HG03520 (cell line): ENCODE measurements around the gene SRSF1.
"Not testable (repeated sequence)": the region's sequence is repeated elsewhere in the genome, so short reads cannot be mapped to it uniquely, and the experiment has no call there.

Experiments
- ATAC-seq: cut with Tn5 transposase; IDR thresholded peaks from one replicate; pipeline ENCODE4 v1.9.1; 2021; ENCODE audit warnings: mild to moderate bottlenecking, moderate library complexity; ENCODE audit not compliant: unreplicated experiment

SRSF1 gene

DNA sequence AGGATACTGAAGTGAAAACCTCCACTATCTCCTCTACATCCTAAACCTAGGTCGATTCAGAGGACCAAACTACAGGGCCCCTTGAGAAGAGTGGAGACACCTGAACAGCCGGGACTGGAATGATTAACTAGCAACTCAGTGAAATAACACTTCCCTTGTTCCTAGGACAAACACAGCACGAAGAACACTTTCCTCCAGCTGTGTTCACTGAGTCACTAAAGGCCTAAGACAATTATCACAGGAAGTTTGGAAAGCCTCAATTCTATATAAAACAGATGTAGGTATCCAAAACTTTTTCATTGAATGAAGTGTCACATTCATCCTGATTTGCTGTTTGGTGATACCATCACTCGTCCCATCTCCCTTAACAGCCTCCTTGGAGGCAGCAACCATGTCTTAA, 36.3 kb downstream of the SRSF1 start:
- no peak for ATAC-seq

DNA sequence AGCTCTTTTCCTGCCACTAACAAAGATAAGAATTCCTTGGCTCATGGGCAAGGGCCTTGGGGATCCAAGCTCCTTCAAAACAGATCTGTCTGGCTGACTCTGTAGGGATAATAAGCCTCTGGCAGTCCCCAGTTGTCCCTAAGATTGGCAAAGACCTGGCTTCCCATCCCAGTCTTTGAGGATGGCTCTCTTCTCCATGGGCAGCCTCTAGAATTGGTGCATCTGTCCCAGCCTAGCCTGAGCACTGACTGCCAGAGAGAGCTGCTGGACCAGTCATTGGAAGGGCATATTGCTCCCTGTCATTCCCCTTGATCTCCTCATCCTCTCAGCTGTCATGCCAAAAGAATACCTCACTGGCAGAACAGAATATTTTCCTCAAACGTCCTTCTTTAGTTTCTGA, 38.6 kb downstream of the SRSF1 start:
- ATAC-seq = no peak

DNA sequence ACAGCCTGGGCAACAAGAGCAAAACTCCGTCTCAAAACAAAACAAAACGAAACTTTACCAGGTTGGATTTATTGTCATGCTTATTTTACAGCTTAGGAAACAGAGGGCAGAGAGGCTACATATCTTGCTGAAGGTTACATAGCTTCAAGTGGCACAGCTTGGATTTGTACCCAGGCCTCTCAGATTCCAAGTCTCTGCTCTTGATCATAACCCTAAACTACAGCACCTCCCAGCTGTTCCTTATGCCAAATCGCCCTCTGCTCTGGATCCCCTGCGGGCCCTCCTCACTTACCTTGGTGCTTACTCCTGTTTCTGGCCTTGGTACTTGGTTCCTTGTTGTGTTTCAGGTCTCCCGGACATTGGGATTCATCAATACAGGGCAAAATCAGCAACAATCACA, 40.2 kb downstream of the SRSF1 start:
- no peak for ATAC-seq

DNA sequence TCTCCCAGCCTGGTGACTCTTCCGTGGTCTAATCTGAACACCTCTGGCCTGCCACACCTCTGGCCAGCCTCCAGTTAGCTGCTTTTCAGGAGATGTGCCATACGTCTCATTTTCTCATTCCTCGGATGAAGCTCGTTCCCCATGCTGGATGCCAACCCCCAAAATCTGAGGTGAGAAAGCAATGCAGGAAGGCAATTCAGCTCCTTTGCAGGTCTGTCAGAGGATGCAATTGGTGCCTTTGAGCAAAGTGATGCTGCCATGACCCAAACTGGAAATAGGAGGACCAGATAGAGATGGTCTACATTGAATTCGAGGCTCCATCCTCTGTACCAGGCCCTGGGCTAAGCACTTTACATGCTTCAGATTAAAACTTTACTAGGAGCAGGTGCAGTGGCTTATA, 40.8 kb downstream of the SRSF1 start:
- ATAC-seq = no peak

DNA sequence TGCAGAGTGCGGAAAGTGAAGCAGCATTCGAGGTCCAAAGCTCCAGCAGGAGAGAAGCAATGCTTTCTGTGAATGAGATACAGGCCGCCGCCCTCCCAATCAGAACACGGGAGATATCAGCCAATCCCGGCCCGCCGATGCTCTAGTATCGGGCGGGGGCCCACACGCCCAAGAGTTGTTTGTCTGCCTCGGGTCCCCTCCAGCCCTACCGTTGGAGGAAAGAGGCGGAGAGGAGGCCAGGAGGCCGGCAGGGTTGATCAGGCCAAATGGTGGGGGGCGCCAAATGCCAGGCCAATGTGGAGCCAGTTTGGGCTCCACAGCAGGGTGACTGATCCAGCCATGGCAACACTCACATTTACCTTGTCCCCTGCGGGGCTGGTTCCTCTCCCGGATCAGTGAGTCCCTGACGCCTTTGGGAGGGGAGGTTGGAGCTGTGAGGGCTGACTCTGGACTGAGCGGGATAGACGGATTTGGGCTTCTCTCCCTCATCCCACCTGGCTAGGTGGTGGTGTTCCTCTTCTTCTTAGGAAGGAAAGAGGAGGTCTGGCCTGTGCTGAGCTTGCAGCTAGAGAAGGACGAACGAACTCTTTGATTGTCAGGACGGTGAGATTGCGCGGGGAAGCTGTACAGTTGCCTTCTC, 41.4 kb downstream of the SRSF1 start:
- ATAC-seq = no peak

DNA sequence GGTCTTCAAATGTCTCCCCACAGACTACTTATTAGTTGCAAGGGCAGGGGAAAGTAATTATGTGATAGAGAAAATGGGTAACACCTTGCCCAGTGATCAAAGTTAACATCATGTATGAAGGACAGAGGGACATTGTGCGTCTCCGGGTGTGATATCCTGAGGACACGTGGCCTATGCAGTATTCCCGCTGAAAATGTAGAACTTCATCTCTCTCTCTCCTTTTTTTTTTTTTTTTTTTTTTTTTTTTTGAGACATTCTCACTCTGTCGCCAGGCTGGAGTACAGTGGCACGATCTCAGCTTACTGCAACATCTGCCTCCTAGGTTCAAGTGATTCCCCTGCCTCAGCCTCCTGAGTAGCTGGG, 43.9 kb downstream of the SRSF1 start:
- ATAC-seq = no peak

DNA sequence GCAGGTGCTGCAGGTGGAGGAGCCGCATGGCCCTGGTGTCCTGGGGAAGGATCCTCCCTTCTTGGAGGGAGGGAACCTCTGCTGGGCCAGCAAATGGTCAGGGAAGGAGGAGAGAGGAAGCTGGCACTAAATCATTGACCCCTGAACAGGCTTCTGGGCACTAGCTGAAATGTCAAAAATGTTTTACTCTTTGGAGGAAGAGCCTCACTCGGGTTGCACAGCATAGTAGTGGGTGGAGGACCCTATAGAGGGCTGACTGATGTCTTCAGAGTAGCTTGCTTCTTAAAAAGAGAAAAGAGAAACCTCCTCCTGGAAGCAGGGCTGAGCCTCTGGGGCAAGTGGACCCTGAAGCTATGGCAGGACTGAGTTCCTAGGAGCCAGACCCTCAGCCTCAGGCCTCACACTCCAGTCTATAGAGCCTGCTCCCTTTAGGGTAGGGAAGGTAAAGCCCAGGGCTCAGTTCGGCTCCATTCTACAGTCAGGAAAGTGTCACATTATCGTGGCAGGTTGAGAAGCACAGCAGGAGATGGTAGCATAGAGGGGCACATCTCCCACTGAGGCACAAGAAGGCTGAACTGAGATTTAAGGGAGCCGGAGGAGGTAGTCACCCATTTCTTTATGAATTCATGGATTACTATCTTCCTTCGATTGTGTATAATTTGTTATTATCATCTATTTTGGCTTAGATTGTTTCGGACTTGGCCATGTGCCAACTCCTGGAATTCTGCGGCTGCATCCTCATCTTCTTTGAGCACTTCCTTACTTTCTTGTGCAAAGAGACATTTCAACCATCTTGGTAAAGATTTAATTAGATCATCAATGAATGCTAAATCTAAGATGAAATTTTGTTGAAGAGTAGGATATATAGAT, 44.5 kb downstream of the SRSF1 start:
- ATAC-seq = no peak

DNA sequence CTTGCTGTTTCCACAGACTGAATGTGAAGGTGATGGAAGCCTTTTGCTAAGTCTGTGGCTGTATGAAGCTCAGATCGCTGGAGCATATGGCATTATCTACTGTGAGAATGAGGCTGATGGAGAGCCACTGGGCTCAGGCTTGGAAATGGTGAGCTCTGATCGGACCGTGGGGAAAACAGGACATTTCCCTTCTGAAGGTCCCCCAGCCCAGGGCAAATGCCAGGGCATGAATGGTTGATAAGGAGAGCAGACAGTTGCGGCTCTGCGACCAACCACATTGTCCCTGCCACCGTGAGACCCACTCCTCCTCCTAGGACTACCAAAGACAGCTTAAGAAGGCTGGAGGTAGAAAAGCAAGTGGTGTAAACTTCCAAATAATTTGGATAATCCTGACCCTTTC, 47.1 kb downstream of the SRSF1 start:
- no peak for ATAC-seq

DNA sequence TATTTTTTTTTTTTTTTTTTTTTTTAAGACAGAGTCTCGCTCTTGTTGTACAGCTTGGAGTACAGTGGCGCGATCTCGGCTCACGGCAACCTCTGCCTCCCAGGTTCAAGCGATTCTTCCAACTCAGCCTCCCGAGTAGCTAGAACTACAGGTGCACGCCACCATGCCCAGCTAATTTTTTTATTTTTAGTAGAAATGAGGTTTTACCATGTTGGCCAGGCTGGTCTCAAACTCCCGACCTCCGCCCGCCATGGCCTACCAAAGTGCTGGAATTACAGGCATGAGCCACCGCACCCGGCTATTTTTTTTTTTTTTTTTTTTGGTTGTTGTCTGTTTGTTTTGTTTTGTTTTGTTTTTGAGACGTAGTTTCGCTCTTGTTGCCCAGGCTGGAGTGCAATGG, 48.7 kb downstream of the SRSF1 start:
- ATAC-seq = not testable (repeated sequence)

DNA sequence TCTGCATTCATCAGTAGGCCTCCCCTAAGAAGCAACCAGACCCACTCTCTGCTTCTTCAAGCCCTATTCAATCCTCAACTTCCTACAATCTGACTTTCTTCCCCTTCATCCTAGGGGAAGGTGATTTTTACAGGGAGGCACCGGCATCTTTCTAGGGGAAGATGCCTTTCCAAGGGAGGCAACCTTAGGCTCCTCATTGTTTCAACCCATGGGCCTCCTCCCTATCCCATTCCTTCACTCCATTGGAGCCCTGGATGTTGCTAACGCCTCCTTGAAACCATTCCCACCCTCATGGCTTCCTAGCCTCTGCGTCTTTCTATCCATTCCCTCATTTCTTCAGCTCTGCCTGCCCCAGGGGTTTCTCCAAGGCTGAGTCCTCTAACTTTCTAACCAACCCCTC, 49.2 kb downstream of the SRSF1 start:
- no peak for ATAC-seq

DNA sequence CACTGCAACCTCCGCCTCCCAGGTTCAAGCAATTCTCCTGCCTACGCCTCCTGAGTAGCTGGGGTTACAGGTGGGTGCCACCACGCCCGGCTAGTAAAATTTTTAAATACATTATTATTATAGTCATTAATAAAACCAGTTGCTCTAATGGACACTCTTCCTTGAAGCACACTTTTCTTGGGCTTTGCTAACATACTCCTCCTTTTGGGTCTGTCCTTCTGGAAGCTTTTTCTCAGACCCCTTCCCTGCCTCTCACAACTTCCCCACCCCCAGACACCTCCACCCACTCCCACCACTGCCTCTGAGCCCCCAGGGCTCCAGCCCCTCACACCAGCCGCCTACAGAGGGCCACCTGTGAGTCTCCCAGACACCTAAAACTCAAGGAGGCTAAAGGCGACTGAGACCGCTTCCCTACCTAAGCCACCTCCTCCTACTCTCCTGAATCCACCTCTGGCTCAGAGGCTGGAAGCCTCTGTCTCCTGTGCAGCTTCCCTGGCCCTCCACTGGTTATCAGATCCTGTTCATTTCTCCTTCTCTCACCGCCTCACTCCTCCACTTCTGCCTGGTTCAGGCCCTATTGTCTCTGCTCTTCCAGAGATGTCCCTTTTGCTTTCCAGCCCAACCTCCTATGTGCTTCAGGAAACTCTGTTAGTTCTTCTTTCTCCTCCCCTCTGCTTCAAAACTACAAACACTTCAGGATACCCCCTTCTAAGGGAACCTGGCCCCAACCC, 49.8 kb downstream of the SRSF1 start:
- no peak for ATAC-seq

DNA sequence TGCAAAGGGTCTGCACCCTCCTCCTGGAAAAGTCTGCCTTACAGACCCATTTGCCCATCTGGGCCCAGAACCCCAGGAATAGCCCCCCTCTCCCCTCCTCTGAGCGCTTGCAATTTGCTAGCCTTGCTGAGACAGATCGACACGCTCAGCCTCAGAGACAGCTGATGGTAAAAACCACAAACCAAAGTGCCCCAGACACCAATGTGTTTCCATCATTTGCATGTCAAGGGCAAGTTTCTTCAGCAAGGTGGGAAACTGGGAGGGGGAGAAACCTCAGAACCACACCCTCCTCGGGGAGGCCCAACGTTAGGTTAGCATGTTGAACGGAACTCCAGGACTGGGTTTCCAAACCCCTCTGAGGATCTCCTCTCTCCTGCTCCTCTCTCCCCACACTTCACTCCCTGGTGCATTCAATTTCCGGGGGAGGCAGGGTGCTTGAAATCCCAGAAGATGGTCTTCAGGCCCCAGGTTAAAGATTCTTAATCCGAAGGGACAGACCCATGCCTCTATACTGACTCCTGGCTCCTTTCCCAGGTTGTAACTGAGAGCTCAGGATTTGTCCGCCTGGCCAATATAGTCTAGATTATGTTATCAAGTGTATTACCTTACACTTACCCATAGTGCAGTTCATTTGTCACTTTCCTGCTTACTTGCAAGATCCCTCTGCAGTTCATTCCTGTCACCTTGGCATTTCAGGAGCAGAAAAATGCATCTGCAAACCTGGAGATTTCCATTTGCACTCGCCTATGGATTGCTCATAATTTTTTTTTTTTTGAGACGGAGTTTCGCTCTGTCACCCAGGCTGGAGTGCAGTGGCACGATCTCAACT, 50.5 kb downstream of the SRSF1 start:
- ATAC-seq = peak; percentile 49

DNA sequence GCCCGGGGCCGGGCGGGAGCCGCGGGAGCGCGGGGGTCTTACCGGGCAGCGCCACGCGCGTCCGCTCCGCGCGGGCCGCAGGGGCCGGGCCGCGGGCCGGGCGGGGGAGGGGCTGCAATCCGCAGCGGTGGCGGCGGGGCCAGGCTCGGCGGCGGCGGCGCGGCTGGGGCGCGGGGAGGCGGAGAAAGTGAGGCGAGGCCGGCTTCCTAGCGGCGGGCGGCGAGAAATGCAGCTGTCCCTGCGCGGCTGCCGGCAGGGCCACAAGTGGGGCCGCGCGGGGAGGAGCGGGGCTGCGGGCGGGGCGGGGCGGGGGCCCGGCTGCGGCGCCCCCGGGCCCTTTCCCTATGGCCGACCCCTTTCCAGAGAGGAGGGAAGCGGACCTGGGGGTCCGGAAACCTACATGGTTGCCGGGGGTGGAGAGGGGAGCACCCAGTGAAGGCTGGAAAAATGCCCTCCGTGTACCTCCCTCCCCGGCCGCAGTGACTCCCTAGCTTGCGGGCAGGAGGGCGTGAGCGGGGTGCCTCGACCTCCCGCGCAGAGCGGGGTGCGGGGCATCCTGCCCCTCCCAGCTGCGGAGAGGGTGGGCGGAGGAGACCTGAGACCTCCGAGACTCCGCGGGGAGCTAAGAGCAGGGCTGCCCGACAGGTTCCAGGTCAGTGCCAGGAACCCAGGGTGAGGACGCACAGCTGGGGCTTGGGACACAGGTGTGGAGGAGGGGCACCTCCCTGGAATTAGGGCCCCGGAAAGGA, 51.7 kb downstream of the SRSF1 start, which contains the start of gene CUEDC1:
Gene CUEDC1 (minus strand): TSS at position 230 of the 749 bp plus-strand sequence. CDS start 69,848 bp downstream, outside the sequence.
- no peak for ATAC-seq

DNA sequence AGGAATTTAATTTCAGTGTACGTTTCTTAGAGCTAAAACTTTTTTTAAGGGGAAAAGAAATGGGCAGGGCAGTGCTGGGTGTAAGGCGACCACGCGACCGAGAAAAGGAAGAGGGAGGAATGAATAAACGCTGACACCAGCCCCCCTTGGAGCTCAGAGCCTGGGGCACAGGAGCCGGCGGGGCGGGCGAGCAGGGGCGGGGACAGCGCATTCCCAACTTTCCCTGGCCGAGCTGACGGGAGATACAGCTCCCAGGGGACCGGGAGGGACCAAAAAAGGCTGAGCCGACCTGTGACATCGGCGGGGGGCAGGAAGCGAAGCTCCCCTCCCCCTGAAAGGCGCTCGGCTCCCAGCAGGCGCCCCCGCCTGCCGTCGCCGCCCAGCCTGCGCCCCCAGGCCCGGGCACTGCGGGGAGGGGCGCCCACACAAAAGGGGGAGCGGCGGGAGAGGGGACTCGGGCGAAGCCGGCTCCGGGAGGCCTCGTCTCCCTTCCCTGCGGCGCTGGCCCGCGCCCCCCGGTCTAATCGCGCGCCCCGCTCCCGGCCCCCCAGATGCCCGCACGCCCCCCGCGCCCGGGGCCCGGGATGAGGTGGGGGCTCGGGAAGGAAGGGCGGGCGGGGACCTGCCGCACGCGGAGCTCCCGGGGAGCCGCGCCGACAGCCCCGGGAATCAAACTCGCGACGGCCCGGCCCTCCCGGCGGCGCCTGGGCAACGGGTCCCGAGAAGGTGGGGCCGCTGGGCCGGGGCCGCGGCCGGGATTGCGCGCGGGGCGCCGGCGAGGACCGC, 52.5 kb downstream of the SRSF1 start:
- no peak for ATAC-seq

DNA sequence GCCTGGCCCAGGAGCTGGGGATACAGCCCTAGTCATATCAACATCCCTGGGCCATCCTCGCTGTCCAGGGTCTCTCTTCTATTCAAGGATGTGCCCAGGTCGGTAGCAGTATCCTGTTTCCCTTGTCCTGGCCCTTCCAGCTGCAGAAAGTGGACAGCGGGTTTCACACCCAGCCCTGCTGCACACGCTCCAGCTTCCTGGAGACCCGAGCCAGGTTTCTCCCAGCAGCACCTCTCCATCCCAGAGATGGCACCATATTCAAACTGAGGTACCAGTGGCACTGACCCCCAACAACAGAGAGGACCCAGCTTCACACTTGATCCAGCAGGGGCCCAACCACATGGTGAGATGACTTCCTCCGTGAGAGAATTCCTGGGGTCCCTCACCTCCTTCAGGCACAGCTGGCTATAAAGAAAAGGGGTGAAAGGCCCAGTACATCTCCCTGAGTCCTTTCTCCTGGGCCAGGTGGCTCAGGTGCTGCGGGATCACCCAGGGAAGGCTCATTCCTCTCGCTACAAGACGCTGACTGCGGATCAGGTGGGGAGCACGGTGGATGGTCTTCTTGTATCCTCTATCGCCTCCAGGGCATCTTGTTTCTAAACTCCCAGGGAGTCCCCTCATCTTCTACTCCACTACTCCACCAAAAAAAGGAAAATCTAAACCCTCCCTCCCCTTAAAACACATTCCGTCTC, 53.2 kb downstream of the SRSF1 start:
- no peak for ATAC-seq
